ENCODE data around the gene PACSIN1. TPM values are rescaled to one million over a fixed set of nuclear protein-coding genes. Genes with fewer than 3 reads are reported as not detected.

The PACSIN1 gene
- total RNA-seq, 1 experiment from 2014 or later = 7.0 TPM

DNA sequence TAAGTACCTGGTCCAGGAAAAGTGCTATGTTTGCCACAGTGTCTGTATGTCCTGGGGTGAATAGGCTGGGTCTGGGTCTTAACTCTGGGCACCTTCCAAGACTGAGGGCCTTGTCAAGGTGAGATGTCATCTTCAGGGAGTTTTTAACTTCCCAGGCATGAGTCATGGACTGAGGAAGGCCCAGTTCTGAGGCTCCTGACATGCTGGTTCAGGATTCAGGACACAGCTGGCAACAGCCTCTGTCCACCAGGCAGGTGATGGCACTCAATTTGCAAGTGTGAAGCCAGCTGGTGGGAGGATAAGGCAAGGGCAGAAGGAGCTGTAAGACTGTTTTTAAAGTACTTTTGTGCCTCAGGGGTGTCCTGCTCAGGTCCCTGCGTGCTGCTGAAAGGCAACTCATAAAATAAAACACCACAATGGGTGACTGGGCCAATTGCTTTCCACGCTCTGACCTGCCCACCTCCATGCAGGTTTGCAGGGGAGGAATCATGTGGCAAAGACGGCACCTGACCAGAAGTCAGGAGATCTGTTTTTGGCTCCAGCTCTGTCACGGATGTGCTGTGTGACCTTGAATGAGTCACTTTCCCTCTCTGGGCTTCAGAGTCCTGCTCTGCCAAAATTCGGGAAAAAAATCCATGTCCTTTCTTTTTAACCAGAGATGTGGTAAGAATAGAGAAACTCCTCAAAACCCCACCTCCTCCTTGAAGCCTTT is 4.9 kb upstream of the PACSIN1 start:
- H3K36me3 Mint-ChIP-seq (ENCODE audit: insufficient read depth in 1 of 3, low read depth in 3 of 3) = no peaks in the 10 kb centered on the region

More for the DNA sequence above, 4.9 kb upstream of the PACSIN1 start:
- Mint-ChIP-seq H3K4me3 (no peak overlapping the region), H3K27ac (peak overlapping the region in 2 of 3 experiments; percentile 55 to 87; a peak in 2 of 7 replicates), H3K27me3 (ENCODE audit: low read depth) (peaks cover 15% of the 10 kb centered on the region), H3K9me3 (no peaks in the 10 kb centered on the region), H3K4me1 (peaks cover 24 to 41% of the 10 kb centered on the region in 2 experiments)
- H2BK5ac ChIP-seq (ENCODE audit: insufficient read length, low read length) = no peak overlapping the region
- no peak overlapping the region for H3K9ac ChIP-seq (ENCODE audit: extremely low read depth, insufficient read length, low read length)
- H2BK20ac ChIP-seq (ENCODE audit: low read depth, low read length, poor library complexity, severe bottlenecking) = no peak overlapping the region
- H4K8ac ChIP-seq (replicated peaks; ENCODE audit: insufficient read length, low read depth, low read length) = no peak overlapping the region
- peaks cover 7% of the 10 kb centered on the region for H3K23me2 ChIP-seq (ENCODE audit: insufficient read length, low read depth, low read length, poor library complexity, severe bottlenecking)
- H3K4me2 ChIP-seq (ENCODE audit: insufficient read depth, insufficient read length, low read length) = no peak overlapping the region
- H3K79me1 ChIP-seq (ENCODE audit: insufficient read depth, low read depth, low read length, poor library complexity, severe bottlenecking) = no peaks in the 10 kb centered on the region
- TF ChIP-seq, protein P1, sequence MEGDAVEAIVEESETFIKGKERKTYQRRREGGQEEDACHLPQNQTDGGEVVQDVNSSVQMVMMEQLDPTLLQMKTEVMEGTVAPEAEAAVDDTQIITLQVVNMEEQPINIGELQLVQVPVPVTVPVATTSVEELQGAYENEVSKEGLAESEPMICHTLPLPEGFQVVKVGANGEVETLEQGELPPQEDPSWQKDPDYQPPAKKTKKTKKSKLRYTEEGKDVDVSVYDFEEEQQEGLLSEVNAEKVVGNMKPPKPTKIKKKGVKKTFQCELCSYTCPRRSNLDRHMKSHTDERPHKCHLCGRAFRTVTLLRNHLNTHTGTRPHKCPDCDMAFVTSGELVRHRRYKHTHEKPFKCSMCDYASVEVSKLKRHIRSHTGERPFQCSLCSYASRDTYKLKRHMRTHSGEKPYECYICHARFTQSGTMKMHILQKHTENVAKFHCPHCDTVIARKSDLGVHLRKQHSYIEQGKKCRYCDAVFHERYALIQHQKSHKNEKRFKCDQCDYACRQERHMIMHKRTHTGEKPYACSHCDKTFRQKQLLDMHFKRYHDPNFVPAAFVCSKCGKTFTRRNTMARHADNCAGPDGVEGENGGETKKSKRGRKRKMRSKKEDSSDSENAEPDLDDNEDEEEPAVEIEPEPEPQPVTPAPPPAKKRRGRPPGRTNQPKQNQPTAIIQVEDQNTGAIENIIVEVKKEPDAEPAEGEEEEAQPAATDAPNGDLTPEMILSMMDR (conservative IDR thresholded peaks at IDR 0.05) = no peak
- no peaks in the 10 kb centered on the region for H3K27me3 ChIP-seq (ENCODE audit: insufficient read depth, low read length)
- no peak overlapping the region for H3K56ac ChIP-seq (ENCODE audit: insufficient read length, low read depth, low read length)
- H3K14ac ChIP-seq (ENCODE audit: insufficient read depth, low read length) = no peak overlapping the region
- H2BK120ac ChIP-seq (ENCODE audit: low read depth, low read length, poor library complexity, severe bottlenecking) = no peak overlapping the region
- H3K18ac ChIP-seq (ENCODE audit: insufficient read length, low read depth, low read length) = no peak overlapping the region
- H3K27ac ChIP-seq (ENCODE audit: insufficient read length, low read depth, low read length) = no peak overlapping the region
- no peak overlapping the region for H3K23ac ChIP-seq (ENCODE audit: insufficient read length, low read depth, low read length)
- DNase-seq = no peak
- no peak overlapping the region for H3K4ac ChIP-seq (ENCODE audit: low read depth, low read length)
- no peak overlapping the region for H4K5ac ChIP-seq (ENCODE audit: insufficient read length, low read depth, low read length)
- H4K91ac ChIP-seq (ENCODE audit: insufficient read length, low read depth, low read length) = no peak overlapping the region
- H3K9me3 ChIP-seq (ENCODE audit: control insufficient read depth, low read depth, low read length) = no peaks in the 10 kb centered on the region
- WGBS (ENCODE audit: extremely low coverage, insufficient read length, low lambda C conversion rate) = no CpG with 5 or more reads among the region's 5 CpGs
- H3K79me2 ChIP-seq (ENCODE audit: insufficient read depth, low read length) = no peaks in the 10 kb centered on the region
- no peak overlapping the region for H2BK12ac ChIP-seq (ENCODE audit: insufficient read length, low read depth, low read length)
- no peaks in the 10 kb centered on the region for H3K4me1 ChIP-seq (ENCODE audit: insufficient read depth, low read length)
- H2AK5ac ChIP-seq (ENCODE audit: insufficient read length, low read length) = no peak overlapping the region
- H3T11ph ChIP-seq (ENCODE audit: low read length) = no peak overlapping the region
- H4K20me1 ChIP-seq (ENCODE audit: control insufficient read depth, insufficient read depth, insufficient read length) = no peaks in the 10 kb centered on the region
- no peak overlapping the region; the same call in 1 of the 2 replicates for H2BK15ac ChIP-seq (ENCODE audit: low read depth, low read length)
- H2AFZ ChIP-seq (ENCODE audit: low read length) = no peak overlapping the region
